GM19238 (cell line): ENCODE results near the gene RPL9.
"Not testable (repeated sequence)": the region's sequence is repeated elsewhere in the genome, so short reads cannot be mapped to it uniquely, and the experiment has no call there.

ENCODE experiments used
- DNase-seq: peaks from one replicate; pipeline ENCODE4 v3.0.0; 2011; ENCODE audit warnings: low spot score; ENCODE audit not compliant: insufficient read length

The RPL9 gene

DNA sequence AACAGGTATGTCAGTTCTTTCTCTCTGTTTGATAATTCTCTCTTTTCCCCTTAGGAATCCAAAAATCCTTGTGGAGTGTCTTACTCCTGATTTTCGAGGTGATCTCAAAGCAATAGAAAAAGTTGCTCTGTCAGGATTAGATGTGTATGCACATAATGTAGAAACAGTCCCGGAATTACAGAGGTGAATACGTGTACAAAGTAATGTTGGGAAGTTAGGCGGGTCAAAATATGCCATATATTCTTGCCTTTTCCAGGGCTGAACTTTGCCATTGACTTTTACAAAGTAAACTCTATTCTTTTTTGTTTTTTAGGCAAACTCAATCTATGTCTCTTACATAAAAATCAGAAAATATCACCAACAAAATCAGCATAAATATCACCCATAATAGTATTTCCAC, 8.7 kb upstream of the RPL9 start:
- no peak for DNase-seq

DNA sequence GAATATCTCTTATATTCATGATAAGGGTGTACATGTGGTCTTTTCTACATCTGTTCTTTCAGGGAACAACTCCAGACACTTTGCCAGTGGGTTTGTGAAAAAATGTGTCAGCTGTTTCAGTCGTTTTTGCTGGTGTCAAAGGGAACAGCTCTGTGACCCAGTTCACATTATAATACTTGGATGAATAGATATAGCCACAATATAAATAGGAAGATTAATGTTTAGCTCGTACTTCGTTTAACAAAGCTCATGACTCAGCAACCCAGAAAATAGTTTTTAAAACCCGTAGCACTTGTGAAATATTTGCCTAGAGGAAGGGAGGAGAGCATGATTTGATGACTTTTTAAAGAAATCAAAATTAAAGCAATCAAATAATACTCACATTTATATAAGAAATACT, 8.0 kb upstream of the RPL9 start:
- no peak for DNase-seq

DNA sequence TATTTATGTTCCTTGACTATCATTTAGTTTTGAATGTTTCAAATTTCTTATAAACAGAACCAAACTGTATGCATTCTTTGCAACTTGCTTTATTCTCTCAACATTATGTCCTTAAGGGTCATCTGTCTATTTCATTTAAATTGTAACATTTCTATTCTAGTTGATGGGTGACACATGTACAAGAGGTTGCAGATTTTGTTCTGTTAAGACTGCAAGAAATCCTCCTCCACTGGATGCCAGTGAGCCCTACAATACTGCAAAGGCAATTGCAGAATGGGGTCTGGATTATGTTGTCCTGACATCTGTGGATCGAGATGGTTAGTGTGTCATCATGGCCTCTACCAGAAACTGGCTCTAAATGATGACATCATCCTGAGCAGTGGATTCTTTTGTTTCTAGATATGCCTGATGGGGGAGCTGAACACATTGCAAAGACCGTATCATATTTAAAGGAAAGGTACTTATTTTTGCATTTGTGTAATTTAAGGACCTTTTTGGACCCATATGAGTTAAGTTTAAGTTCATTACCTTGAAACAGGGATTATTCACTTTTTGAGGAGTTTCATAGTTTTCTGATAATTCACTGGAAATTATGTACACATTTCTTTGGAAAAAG, 6.3 kb upstream of the RPL9 start:
- no peak for DNase-seq

DNA sequence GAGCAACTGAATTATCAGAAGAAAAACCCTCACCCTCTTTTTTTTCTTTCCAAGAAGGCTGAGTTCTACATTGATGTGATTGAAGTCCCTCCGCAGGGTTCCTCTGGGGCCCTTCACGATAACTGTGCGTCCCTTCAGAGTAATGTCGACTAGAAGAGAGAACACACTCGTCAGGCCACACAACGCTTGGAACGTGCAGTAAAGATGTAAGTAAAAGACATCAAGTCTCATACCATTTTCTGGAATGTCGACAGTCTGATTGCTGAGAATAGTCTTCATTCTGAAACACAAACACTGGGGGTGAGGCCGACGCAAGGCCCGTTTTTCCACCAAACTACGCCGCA, 589 bp downstream of the RPL9 start:
- DNase-seq, result not testable (repeated sequence)

DNA sequence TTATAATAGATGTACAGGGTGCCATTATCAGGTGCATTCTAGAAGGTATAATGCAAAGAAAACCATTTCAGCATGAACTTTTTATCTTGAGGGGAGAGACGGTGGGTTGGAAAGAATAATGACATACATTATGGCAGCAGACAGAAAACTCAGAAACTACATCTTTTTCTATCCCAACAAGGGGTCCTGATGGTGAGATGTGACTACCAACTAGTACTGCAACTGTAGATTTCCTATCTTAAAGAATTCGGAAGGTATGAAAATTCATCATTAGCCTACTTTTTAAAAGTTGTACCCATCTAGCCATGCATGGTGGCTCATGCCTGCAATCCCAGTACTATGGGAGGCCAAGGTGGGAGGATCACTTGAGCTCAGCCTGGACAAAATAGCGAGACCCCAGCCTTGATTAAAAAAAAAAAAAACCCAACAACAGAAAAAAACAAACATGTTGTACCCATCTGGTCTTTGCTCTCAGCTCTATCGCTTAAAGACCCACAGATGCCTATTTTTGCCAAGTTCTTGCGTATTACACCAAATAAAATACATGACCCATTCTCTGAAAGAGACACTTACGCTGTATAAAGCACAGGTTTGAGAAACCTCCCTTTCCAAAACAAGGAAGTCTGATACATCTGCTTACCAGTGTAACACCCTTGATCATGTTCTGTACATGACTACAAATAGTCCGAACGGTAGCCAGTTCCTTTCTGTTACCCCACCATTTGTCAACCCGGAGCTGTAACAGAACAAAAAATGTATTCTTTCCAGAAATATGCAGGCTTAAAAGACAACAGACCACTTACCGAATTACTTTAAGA, 1.6 kb downstream of the RPL9 start:
- DNase-seq, result no peak

DNA sequence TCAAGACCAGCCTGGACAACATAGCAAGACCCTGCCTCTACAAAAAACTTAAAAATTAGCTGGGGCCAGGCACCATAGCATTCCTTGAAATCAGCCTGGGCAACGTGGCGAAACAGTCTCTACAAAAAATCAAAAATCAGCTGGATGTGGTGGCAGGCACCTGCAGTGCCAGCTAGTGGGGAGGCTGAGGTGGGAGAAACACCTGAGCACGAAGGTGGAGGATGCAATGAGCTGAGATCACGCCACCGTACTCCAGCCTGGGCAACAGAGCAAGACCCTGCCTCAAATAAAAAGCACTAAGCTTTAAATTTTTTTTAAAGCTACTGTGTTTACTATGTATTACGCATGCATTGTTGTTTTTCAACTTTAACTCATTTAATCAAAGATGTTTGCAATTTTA, 3.2 kb downstream of the RPL9 start:
- DNase-seq, result no peak

DNA sequence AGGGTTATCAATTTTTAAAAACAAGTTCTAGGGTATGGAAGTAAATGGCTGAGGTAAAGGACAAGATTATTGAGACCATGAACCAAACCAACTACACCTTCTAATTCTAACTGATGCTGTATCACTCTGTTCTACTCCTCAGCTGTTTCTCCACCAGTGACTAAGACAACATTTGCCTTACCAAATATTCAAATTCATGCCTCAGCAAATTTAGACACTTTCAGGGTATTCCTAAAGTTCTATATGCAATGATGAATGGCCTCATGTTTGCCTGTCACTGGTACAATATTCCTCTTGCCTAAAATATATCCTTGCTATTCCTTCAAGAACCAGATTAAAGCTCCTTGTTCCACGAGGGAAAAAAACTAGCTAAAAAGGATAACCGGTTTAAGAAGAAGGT, 5.0 kb downstream of the RPL9 start:
- no peak for DNase-seq

DNA sequence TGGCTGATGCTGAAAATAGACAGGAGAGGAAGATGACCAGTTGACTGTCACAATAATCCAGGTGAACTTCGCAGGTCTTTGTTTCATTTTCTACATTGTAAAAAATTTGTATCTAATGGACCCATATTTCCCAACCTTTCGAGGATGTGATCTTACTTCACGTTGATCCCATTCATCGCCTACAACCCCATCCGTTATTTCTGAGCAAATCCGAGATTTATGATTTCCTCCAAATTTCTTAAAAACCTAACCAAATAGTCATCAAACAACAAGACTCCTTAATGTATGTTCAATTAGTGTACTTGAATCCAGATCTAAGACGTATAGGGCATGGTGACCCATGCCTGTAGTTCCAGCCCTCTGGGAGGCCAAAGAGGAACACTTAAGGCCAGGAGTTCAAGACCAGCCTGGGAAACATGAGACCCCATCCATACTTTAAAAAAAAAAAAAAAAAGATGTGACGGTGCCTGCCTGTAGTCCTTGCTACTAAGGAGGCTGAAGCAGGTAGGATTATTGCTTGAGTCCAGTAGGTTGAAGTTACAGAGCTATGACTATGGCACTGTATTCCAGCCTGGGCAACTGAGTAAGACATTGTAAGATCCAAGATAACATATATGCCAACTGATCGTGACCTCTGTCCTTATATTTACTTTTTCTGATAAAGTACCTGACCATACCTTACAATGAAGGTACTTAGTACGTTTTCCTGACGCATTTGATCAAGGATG, 5.7 kb downstream of the RPL9 start:
- DNase-seq, result no peak

DNA sequence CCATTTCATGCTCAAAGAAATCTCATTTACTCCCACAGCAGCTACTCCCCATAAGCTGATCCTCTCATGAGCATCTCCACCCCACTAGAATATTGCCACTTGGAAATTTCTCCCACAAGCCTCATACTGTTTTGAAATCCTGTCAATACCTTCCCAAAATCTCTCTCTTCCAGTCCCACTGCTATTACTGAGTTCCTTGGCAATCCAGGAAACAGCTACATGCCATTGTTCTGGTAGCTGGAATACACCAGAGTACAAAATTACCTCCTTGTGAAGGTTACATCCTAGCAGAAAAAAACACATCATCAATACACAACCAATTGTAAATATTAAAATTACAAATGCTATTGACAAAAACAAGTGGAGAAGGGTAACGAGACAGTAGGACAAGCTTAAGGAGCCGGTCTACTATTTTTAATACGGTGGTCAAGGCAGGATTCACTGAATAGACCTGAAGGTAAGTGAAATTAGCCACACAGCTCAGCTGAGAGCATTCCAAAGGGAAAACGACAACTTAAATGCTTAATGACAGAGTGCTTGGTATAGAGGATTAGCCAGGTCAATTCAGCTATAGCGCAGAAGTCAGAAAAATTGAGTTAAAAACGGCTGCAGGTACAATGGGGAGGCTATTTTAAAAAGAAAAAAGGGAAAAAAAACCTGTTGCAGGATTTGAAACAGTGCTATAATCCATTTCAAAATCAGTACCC, 6.4 kb downstream of the RPL9 start:
- no peak for DNase-seq

DNA sequence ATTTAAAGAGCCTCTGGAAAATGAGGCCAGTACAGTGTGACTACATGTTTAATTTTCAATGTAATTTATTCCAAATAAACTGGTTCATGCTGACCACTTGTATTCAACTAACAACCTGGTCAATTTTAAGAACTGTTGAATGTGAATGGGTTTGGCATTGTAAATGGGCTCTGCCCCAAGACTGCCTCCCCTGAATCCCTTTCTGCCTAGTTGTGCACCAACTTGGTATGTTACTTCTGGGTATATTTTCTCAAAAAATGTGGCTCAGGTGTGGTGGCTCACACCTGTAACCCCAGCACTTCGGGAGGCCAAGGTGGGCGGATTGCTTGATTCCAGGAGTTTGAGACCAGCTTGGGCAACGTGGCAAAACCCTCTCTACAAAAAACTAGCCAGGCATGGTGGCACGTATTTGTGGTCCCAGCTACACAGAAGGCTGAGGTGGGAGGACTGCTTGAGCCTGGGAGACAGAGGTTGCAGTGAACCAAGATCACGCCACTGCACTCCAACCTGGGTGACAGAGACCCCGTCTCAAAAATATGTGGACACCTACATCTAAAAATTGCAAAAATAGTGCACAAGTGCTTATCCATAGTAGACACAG, 7.2 kb downstream of the RPL9 start:
- DNase-seq, result no peak

DNA sequence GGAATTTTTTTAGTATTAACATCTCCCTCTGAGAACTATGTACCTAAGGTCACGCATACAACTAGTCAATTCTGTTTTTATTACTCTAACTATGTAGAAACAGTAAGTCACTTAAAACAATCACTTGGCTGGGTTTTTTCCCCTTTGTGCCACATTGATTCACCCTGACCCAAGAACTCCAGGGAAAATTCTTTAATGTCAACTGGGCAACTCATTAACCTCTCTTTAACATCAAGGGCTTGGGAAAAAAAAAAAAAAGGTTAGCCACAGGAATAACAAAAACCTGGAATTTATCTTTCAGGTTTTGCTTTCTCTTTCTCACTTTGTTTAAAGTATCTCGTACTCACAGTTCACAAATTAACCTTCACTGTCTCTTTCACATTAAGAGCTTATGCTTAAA, 8.1 kb downstream of the RPL9 start:
- DNase-seq, result no peak

DNA sequence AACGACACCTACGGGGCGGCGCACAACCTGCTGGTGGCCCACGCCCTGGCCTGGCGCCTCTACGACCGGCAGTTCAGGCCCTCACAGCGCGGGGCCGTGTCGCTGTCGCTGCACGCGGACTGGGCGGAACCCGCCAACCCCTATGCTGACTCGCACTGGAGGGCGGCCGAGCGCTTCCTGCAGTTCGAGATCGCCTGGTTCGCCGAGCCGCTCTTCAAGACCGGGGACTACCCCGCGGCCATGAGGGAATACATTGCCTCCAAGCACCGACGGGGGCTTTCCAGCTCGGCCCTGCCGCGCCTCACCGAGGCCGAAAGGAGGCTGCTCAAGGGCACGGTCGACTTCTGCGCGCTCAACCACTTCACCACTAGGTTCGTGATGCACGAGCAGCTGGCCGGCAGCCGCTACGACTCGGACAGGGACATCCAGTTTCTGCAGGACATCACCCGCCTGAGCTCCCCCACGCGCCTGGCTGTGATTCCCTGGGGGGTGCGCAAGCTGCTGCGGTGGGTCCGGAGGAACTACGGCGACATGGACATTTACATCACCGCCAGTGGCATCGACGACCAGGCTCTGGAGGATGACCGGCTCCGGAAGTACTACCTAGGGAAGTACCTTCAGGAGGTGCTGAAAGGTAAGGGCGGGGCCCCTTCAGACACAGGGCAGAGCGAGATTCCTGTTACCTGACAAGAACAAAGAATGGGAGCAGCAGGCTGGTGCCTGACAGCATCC, 11.7 kb downstream of the RPL9 start:
- peak; percentile 61 for DNase-seq

DNA sequence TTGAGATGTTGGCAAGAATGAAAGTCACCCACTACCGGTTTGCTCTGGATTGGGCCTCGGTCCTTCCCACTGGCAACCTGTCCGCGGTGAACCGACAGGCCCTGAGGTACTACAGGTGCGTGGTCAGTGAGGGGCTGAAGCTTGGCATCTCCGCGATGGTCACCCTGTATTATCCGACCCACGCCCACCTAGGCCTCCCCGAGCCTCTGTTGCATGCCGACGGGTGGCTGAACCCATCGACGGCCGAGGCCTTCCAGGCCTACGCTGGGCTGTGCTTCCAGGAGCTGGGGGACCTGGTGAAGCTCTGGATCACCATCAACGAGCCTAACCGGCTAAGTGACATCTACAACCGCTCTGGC, 12.3 kb downstream of the RPL9 start:
- DNase-seq, result no peak

DNA sequence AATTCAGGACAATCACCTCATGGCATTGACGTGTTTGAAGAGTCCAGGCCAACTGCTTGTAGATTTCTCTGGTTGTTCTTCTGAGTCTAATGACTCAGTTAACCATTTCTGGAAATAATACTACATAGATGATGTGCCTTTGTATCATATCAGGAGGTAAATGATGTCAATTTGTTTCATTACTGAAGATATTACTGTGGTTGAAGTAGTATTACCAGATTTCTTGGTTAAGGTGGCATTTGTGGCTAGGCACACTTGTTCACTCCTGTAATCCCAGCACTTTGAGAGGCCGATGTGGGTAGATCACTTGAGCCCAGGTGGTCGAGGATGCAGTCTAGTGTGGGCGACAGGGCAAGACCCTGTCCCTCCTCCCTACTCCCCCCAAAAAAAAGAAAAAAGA, 15.7 kb downstream of the RPL9 start:
- no peak for DNase-seq

DNA sequence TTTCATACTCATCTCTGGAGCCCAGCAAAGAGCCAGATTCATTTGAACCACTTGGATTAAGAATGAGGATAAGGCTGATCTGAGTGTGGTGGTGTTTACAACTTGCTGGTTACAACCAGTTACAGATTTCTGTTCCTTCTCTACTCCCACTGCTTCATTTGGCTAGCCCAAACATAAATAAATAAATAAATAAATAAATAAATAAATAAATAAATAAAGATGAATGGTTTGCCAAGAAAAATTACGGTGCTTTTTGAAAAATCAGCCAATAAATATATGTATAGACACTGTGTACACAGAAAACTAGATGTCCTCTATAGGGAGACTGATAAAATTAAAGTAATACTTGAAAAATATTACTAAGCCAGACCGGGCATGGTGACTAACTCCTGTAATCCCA, 17.1 kb downstream of the RPL9 start:
- DNase-seq, result no peak

DNA sequence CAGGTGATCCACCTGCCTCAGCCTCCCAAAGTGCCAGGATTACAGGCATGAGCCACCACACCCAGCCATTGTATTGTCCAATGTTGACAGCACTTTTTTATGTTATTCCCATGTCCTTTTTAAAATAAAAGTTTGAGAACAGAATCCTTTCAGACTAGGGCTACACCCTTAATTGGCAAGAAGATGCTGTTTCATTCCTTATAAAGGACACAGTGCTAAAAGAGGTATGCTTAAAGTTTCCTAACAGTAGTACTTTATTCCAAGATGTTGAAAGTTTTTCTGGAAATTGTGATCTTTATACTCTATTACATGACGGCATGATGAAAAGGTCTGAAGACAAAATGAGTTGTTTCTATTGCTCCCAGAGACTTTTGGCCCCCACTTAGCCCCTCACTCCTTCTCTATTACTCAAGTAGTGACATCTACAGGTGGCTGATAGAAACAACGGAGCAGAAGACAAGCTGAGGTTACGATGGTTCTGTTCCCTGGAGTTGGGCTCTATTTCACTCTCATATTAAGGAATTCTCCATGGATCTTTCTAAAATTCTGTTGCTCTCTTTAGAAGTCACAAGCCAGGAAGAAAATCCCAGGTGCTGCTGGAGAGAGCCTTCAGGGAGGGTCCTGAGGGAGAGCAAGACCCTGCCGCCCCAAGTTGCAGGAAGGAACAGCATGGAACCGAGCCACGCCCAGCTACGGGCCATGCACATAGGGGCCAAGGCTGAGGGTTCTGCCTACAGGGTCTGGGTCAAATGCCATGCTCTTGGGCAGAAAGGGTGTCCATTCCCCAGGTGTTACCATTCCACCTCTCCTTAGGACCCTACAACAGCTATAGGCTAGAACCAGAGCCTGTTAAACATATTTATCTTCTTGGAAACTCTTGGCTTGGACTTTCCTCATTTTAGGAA, 22.8 kb downstream of the RPL9 start:
- DNase-seq, result no peak

DNA sequence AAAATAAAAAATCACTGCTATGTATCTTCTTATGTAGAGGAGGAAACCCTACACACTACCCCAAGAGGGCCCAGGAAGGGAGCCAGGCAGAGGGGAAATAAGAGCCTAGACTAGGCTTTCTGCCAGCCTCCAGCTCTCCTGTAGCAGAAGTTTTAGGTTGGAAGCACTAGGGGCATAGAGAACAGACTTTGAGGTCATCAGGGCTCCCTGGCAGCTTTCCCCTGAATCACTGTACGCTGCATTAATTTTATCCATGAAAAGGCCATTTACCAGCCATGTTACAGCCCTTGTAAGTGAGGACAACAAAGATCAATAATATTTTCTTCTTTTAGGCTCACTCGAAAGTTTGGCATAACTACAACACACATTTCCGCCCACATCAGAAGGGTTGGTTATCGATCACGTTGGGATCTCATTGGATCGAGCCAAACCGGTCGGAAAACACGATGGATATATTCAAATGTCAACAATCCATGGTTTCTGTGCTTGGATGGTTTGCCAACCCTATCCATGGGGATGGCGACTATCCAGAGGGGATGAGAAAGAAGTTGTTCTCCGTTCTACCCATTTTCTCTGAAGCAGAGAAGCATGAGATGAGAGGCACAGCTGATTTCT, 24.7 kb downstream of the RPL9 start:
- no peak for DNase-seq

DNA sequence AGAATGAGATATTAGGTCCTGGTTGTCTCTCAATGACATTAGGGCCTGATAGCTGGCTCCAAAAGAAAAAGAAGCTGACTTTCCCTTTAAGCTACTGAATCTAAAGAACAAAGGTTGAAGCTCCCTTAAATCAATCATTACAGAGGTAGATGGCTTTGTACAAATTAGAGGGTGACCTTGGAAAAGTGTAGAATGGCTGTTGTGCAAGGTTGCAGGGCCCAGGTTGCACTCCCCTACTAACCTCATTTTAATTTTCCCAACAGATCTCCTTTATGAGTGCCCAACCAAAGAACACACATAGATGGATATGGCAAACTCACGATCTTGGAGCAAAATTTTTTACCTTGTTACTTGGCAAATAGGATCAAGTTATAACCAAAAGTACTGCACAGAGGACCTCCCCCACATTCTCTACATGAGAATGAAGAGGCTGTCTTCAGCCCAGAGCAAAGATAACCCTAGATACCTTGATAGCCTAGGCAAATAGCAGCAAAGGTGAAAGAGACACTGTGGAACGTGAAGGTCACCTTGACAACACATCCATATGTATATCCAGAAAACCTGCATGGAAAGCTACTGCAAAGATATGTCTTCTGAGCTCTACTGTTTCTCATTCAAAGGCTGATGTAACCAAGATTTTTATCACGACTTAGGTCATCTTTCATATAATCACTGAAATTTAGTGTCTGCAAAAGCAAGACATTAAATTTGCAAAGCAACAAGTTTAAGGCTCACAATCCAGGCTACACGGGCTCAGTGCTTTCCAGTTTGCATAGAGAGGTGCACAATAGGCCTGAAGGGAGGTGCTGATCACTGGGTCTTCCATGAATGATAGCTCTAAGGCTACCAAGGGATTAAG, 29.0 kb downstream of the RPL9 start:
- DNase-seq, result no peak
